Loucy (cell line): Measurements from ENCODE around the gene ZRANB1.

Experiments used
- CTCF ChIP-seq: fragments of 200-600 bp; sonication (generic); conservative IDR thresholded peaks from 2 replicates; pipeline ENCODE4 v1.5.1; 2014; ENCODE audit warnings: mild to moderate bottlenecking, antibody characterized with exemption, low read length
- EZH2phosphoT487 ChIP-seq: fragments of 200-600 bp; IDR thresholded peaks from 2 replicates; pipeline ENCODE4 v1.6.1; 2018; ENCODE audit warnings: antibody characterized with exemption, mild to moderate bottlenecking, moderate library complexity, borderline replicate concordance

- TF ChIP-seq CTCF: peak; percentile 66
- TF ChIP-seq EZH2phosphoT487: no peak
Observed at GRCh38 chr10:124992462-124993344, 50.8 kb downstream of the ZRANB1 start.
